ENCODE data around the gene PARVB. TPM values are rescaled to one million over a fixed set of nuclear protein-coding genes. Genes with fewer than 3 reads are reported as not detected.

Gene PARVB
- polyA plus RNA-seq, 1 donor (not counting 4 experiments of a cell fraction or from before 2014, with no cell fraction given): 10.5 TPM

GRCh38 chr22:44204739-44205515 lies 180.8 kb downstream of the PARVB start:
- TF ChIP-seq CTCF (optimal IDR thresholded peaks at IDR 0.05 in 1 of 3, IDR thresholded peaks at IDR 0.05 in 1 of 3, conservative IDR thresholded peaks at IDR 0.05 in 1 of 3; ENCODE audit: extremely low read depth in 1 of 3, insufficient read depth in 2 of 3, low read length in 3 of 3) (no peak), EZH2 (IDR thresholded peaks at IDR 0.05; ENCODE audit: low read length) (no peak)
- no peak overlapping the region for H3K4me3 ChIP-seq (ENCODE audit: control insufficient read depth in 2 of 3, extremely low read depth in 1 of 3, insufficient read depth in 2 of 3, low read depth in 1 of 3, low read length in 3 of 3)

GRCh38 chr22:44205516-44206329 lies 181.6 kb downstream of the PARVB start:
- no peaks in the 10 kb centered on the region for H3K4me1 ChIP-seq (ENCODE audit: control insufficient read depth, extremely low read depth, insufficient read depth, low read length)
- H3K9me3 ChIP-seq (ENCODE audit: control insufficient read depth, low read depth, low read length): no peaks in the 10 kb centered on the region
- dilution Hi-C loops (cut with MboI; ENCODE audit: extremely low pct_ligation_motif_present, low sequenced_read_pairs): no loop called here
- DNase-seq (ENCODE audit: low read depth, low spot score) (no peak), FAIRE-seq (no peak)
- H3K27me3 ChIP-seq (ENCODE audit: control insufficient read depth, extremely low read depth, insufficient read depth, low read length): peaks cover 23% of the 10 kb centered on the region
- H3K36me3 ChIP-seq (ENCODE audit: control insufficient read depth in 2 of 2, extremely low read depth in 1 of 2, insufficient read depth in 2 of 2, low read length in 2 of 2): no peaks in the 10 kb centered on the region
- H3K4me2 ChIP-seq (ENCODE audit: control insufficient read depth, extremely low read depth, insufficient read depth, low read depth, low read length): no peak overlapping the region
- H3K9ac ChIP-seq (ENCODE audit: control insufficient read depth, extremely low read depth, insufficient read depth, low read length): no peak overlapping the region
- no peaks in the 10 kb centered on the region for H4K20me1 ChIP-seq (ENCODE audit: control insufficient read depth, extremely low read depth, insufficient read depth, low read length)
- H3K79me2 ChIP-seq (ENCODE audit: control insufficient read depth, insufficient read depth, low read length): no peaks in the 10 kb centered on the region
- TF ChIP-seq EZH2 (IDR thresholded peaks at IDR 0.05; ENCODE audit: low read length) (no peak), CTCF (optimal IDR thresholded peaks at IDR 0.05 in 1 of 3, IDR thresholded peaks at IDR 0.05 in 1 of 3, conservative IDR thresholded peaks at IDR 0.05 in 1 of 3; ENCODE audit: extremely low read depth in 1 of 3, insufficient read depth in 2 of 3, low read length in 3 of 3) (no peak)
- no peaks in the 10 kb centered on the region for H3K9me1 ChIP-seq (ENCODE audit: control insufficient read depth, extremely low read depth, insufficient read depth, low read length)
- H3K4me3 ChIP-seq (ENCODE audit: control insufficient read depth in 2 of 3, extremely low read depth in 1 of 3, insufficient read depth in 2 of 3, low read depth in 1 of 3, low read length in 3 of 3): no peak overlapping the region
- no peak overlapping the region for H3K27ac ChIP-seq (ENCODE audit: control insufficient read depth, insufficient read depth, low read length)
- H2AFZ ChIP-seq (ENCODE audit: control insufficient read depth, low read length): no peak overlapping the region

More at GRCh38 chr22:44204739-44205515, 180.8 kb downstream of the PARVB start:
- Histone ChIP-seq H3K4me1 (ENCODE audit: control insufficient read depth, extremely low read depth, insufficient read depth, low read length) (no peaks in the 10 kb centered on the region), H3K9ac (ENCODE audit: control insufficient read depth, extremely low read depth, insufficient read depth, low read length) (no peak overlapping the region), H3K27ac (ENCODE audit: control insufficient read depth, insufficient read depth, low read length) (no peak overlapping the region), H3K4me2 (ENCODE audit: control insufficient read depth, extremely low read depth, insufficient read depth, low read depth, low read length) (no peak overlapping the region), H3K9me1 (ENCODE audit: control insufficient read depth, extremely low read depth, insufficient read depth, low read length) (no peaks in the 10 kb centered on the region), H2AFZ (ENCODE audit: control insufficient read depth, low read length) (no peak overlapping the region), H3K27me3 (ENCODE audit: control insufficient read depth, extremely low read depth, insufficient read depth, low read length) (peaks cover 23% of the 10 kb centered on the region), H3K79me2 (ENCODE audit: control insufficient read depth, insufficient read depth, low read length) (no peaks in the 10 kb centered on the region), H3K9me3 (ENCODE audit: control insufficient read depth, low read depth, low read length) (no peaks in the 10 kb centered on the region), H4K20me1 (ENCODE audit: control insufficient read depth, extremely low read depth, insufficient read depth, low read length) (no peaks in the 10 kb centered on the region), H3K36me3 (ENCODE audit: control insufficient read depth in 2 of 2, extremely low read depth in 1 of 2, insufficient read depth in 2 of 2, low read length in 2 of 2) (no peaks in the 10 kb centered on the region)
- no peak for FAIRE-seq
- dilution Hi-C loops (cut with MboI; ENCODE audit: extremely low pct_ligation_motif_present, low sequenced_read_pairs): no loop called here
- no peak for DNase-seq (ENCODE audit: low read depth, low spot score)
